Ishikawa (cell line): ENCODE data around the gene TBC1D24.

Experiments used
- CEBPB ChIP-seq: IDR thresholded peaks from 2 replicates; pipeline ENCODE4 v1.6.1; 2012
- CREB1 ChIP-seq: IDR thresholded peaks from 2 replicates; pipeline ENCODE4 v1.6.1; 2012; ENCODE audit warnings: low read depth
- EGR1 ChIP-seq: IDR thresholded peaks from 2 replicates; pipeline ENCODE4 v1.6.1; 2012
- EP300 ChIP-seq: IDR thresholded peaks from 2 replicates; pipeline ENCODE4 v1.6.1; 2012; ENCODE audit warnings: borderline replicate concordance
- FOXM1 ChIP-seq: IDR thresholded peaks from 2 replicates; pipeline ENCODE4 v1.6.1; 2012; ENCODE audit warnings: low read depth, borderline replicate concordance
- NFIC ChIP-seq: IDR thresholded peaks from 2 replicates; pipeline ENCODE4 v1.6.1; 2012
- RAD21 ChIP-seq: IDR thresholded peaks from 2 replicates; pipeline ENCODE4 v1.6.1; 2012; ENCODE audit warnings: low read depth
- TAF1 ChIP-seq: IDR thresholded peaks from 2 replicates; pipeline ENCODE4 v1.6.1; 2012; ENCODE audit warnings: low read depth, mild to moderate bottlenecking
- TCF12 ChIP-seq: IDR thresholded peaks from 2 replicates; pipeline ENCODE4 v1.6.1; 2012; ENCODE audit warnings: low read depth
- TEAD4 ChIP-seq: IDR thresholded peaks from 2 replicates; pipeline ENCODE4 v1.6.1; 2012
- YY1 ChIP-seq: IDR thresholded peaks from 2 replicates; pipeline ENCODE4 v1.6.1; 2012; ENCODE audit warnings: low read depth
- ZBTB7A ChIP-seq: IDR thresholded peaks from 2 replicates; pipeline ENCODE4 v1.6.1; 2012; ENCODE audit warnings: low read depth
- TF ChIP-seq, protein P1 (sequence below): IDR thresholded peaks from 2 replicates; pipeline ENCODE4 v1.6.1; 2012
- TF ChIP-seq, protein P2 (sequence below): IDR thresholded peaks from 2 replicates; pipeline ENCODE4 v1.6.1; 2012
- TF ChIP-seq, protein P3 (sequence below): IDR thresholded peaks from 2 replicates; pipeline ENCODE4 v1.6.1; 2012; ENCODE audit warnings: low read depth, mild to moderate bottlenecking

TBC1D24 gene

DNA sequence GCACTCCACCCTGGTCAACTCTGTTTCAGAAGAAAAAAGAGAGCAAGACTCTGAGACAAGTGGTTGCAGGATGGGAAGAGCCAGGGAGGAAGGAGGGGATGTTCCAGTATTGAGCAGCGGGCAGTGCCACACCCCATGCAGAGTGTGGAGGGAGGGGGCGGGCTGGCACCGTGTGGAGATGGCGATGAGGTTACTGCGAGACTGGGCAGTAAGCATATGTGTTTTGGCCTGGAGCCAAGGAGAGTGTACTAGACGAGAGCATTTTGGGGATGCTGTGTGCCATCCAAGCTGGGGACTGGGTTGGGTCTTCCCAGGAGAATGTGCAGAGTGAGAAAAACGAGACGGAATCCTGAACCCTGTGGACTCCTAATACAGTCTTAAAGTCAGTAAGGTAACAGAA, 3.4 kb downstream of the TBC1D24 start:
- TF ChIP-seq ZBTB7A (no peak), NFIC (no peak), EP300 (no peak), TEAD4 (no peak), EGR1 (no peak), CEBPB (no peak), FOXM1 (no peak), RAD21 (no peak), TCF12 (no peak), YY1 (no peak), CREB1 (no peak), TAF1 (no peak)
- TF ChIP-seq, protein P1, sequence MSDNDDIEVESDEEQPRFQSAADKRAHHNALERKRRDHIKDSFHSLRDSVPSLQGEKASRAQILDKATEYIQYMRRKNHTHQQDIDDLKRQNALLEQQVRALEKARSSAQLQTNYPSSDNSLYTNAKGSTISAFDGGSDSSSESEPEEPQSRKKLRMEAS: no peak

DNA sequence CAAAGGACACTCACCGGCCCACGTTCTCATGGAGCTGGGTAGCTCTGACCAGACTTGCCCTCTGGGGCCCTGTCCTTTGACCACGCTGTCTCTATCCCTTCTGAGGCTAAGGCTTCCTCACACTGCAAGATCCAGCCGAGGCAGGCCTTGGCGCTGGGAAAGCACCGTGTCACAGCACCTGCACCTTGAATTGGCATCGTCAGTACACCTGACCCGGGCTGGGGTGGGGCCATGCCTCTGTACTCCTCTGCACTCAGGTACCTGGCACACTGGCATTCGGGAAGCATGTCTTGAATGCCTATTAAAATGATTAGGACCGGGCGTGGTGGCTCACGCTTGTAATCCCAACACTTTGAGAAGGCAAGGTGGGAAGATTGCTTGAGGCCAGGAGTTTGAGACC, 6.0 kb downstream of the TBC1D24 start:
- TF ChIP-seq, protein P1: no peak
- TF ChIP-seq ZBTB7A (no peak), TCF12 (no peak), YY1 (no peak), EGR1 (no peak), TAF1 (no peak), FOXM1 (no peak), NFIC (no peak), EP300 (no peak), RAD21 (no peak), TEAD4 (no peak), CREB1 (no peak), CEBPB (no peak)
- TF ChIP-seq, protein P2, sequence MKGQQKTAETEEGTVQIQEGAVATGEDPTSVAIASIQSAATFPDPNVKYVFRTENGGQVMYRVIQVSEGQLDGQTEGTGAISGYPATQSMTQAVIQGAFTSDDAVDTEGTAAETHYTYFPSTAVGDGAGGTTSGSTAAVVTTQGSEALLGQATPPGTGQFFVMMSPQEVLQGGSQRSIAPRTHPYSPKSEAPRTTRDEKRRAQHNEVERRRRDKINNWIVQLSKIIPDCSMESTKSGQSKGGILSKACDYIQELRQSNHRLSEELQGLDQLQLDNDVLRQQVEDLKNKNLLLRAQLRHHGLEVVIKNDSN: no peak
- TF ChIP-seq, protein P3, sequence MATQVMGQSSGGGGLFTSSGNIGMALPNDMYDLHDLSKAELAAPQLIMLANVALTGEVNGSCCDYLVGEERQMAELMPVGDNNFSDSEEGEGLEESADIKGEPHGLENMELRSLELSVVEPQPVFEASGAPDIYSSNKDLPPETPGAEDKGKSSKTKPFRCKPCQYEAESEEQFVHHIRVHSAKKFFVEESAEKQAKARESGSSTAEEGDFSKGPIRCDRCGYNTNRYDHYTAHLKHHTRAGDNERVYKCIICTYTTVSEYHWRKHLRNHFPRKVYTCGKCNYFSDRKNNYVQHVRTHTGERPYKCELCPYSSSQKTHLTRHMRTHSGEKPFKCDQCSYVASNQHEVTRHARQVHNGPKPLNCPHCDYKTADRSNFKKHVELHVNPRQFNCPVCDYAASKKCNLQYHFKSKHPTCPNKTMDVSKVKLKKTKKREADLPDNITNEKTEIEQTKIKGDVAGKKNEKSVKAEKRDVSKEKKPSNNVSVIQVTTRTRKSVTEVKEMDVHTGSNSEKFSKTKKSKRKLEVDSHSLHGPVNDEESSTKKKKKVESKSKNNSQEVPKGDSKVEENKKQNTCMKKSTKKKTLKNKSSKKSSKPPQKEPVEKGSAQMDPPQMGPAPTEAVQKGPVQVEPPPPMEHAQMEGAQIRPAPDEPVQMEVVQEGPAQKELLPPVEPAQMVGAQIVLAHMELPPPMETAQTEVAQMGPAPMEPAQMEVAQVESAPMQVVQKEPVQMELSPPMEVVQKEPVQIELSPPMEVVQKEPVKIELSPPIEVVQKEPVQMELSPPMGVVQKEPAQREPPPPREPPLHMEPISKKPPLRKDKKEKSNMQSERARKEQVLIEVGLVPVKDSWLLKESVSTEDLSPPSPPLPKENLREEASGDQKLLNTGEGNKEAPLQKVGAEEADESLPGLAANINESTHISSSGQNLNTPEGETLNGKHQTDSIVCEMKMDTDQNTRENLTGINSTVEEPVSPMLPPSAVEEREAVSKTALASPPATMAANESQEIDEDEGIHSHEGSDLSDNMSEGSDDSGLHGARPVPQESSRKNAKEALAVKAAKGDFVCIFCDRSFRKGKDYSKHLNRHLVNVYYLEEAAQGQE: no peak

DNA sequence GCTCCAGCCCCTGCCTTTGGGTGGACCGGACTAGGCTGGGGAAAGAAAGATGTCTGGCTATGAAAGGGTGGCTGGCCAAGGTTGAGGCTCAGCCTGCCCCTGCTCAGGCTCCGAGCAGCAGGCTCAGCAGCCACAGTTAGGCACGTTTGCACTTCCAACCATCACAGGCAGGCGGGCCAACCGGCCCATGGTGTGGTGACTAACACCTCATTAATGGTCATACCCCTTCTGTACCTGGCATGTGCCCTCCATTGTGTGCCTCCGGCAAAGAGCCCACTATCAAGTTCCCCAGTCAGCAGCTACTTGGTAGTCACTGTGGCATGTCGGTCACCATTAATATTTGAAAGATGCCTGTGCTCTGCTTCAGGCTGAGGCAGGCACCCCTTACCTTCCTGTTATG, 6.7 kb downstream of the TBC1D24 start:
- TF ChIP-seq RAD21 (no peak), CREB1 (no peak), TCF12 (no peak), EGR1 (no peak), ZBTB7A (no peak), EP300 (no peak), NFIC (no peak), TAF1 (no peak), CEBPB (no peak), TEAD4 (no peak), YY1 (no peak)
- TF ChIP-seq, protein P1: no peak
- TF ChIP-seq, protein P2: no peak

DNA sequence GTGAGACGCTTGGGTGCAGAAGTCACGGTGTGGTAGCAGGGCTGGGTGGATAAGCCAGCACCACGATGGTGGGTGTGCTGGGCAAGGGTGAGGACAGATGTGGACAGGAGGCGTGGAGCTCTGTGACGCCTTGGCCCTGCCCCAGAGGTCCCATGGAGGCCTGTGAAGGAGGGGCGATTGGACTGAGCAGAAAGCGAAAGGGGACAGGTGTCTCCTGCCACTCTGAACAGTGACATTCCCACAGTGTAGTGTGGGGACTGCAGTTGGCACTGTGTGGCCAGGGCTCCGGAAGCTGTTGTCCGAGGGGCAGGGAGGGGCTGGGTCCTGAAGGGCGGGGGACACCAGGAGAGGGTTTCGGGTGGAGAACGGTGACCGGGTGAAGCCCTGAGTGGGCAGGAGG, 7.3 kb downstream of the TBC1D24 start:
- TF ChIP-seq EGR1 (no peak), ZBTB7A (no peak), CEBPB (no peak)

DNA sequence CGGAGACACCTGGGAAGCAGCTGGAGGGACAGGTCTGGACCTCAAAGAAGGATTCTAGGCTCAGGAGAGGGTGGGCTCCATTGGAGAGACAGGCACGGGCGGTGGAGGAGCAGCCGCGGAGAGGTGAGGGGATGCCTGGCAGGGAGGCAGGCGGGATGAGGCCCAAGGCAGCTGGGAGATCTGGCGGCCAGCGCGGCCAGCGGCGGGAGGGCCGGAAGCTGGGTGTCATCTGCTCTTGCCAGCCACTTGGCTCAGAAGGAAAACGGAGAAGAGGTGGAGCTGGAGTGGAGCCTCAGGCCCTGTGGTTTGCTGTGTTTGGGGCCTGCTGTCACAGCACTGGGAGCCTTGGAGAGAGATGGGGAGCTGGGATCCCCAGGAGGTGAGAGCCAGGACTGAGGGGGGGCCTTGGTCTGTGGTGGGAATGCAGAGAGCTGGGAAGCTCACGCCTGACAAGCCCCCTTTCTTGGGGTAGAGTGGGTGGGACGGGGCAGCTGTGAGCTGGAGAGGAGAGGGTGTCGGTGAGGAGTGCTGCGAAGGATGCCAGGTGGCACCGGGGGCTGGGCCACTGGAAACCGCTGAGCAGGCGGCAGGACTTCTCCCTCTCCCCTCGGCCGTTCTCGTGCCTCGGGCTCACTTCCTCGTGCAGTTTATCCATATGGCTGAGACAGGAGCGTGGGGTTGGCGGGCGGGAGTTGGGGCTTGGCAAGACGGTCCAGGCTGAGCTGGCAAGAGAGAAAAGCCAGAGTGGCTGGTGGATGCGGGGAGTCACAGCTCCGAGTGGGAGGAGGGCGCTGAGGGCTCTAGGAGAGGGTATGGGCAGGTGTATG, 8.0 kb downstream of the TBC1D24 start:
- TF ChIP-seq FOXM1 (no peak), YY1 (no peak), CEBPB (no peak), RAD21 (no peak), EP300 (no peak), TCF12 (no peak), CREB1 (no peak), EGR1 (no peak), NFIC (no peak), TEAD4 (no peak), ZBTB7A (no peak)
- TF ChIP-seq, protein P3: no peak
- TF ChIP-seq, protein P2: no peak
- TF ChIP-seq, protein P1: no peak
